ENCODE measurements around the gene ARID1B. TPM values are rescaled to one million over a fixed set of nuclear protein-coding genes. Genes with fewer than 3 reads are reported as not detected.

ARID1B gene
- total and polyA plus RNA-seq, 2 donors = 36.2 to 213 TPM

GRCh38 chr6:157201083-157201482, 423.9 kb downstream of the ARID1B start:
- H3K4me1 ChIP-seq (ENCODE audit: insufficient read depth) = no peaks in the 10 kb centered on the region
- peaks cover 3% of the 10 kb centered on the region for H3K36me3 ChIP-seq (ENCODE audit: insufficient read depth)
- no peak overlapping the region for H3K27ac ChIP-seq (ENCODE audit: low read depth)
- WGBS = 95% methylated on average over 17 of the region's 17 CpGs
- H3K4me3 ChIP-seq (ENCODE audit: low read depth, low read length) = no peak overlapping the region
- DNase-seq (ENCODE audit: extremely low spot score) = no peak

GRCh38 chr6:157203312-157203744, 426.1 kb downstream of the ARID1B start:
- Histone ChIP-seq H3K36me3 (ENCODE audit: insufficient read depth) (peaks cover 5% of the 10 kb centered on the region), H3K4me1 (ENCODE audit: insufficient read depth) (no peaks in the 10 kb centered on the region), H3K4me3 (ENCODE audit: low read depth, low read length) (no peak overlapping the region), H3K27ac (ENCODE audit: low read depth) (no peak overlapping the region)
- DNase-seq (ENCODE audit: extremely low spot score) = no peak
- WGBS = 84% methylated on average over 11 of the region's 11 CpGs

GRCh38 chr6:157203764-157204163, 426.6 kb downstream of the ARID1B start:
- no peaks in the 10 kb centered on the region for H3K4me1 ChIP-seq (ENCODE audit: insufficient read depth)
- no peak for DNase-seq (ENCODE audit: extremely low spot score)
- 96% methylated on average over 6 of the region's 6 CpGs for WGBS
- no peak overlapping the region for H3K27ac ChIP-seq (ENCODE audit: low read depth)
- no peak overlapping the region for H3K4me3 ChIP-seq (ENCODE audit: low read depth, low read length)
- peaks cover 5% of the 10 kb centered on the region for H3K36me3 ChIP-seq (ENCODE audit: insufficient read depth)

- Histone ChIP-seq H3K4me1 (ENCODE audit: insufficient read depth) (no peaks in the 10 kb centered on the region), H3K27ac (ENCODE audit: low read depth) (no peak overlapping the region), H3K4me3 (ENCODE audit: low read depth, low read length) (no peak overlapping the region), H3K36me3 (ENCODE audit: insufficient read depth) (peaks cover 5% of the 10 kb centered on the region)
- 82% methylated on average over 11 of the region's 11 CpGs for WGBS
- no peak for DNase-seq (ENCODE audit: extremely low spot score)
Measured at GRCh38 chr6:157205473-157206358, 428.5 kb downstream of the ARID1B start.

- H3K27ac ChIP-seq (ENCODE audit: low read depth) = no peak overlapping the region
- no peak for DNase-seq (ENCODE audit: extremely low spot score)
- H3K36me3 ChIP-seq (ENCODE audit: insufficient read depth) = peaks cover 5% of the 10 kb centered on the region
- 95% methylated on average over 23 of the region's 23 CpGs for WGBS
- no peak overlapping the region for H3K4me3 ChIP-seq (ENCODE audit: low read depth, low read length)
- no peaks in the 10 kb centered on the region for H3K4me1 ChIP-seq (ENCODE audit: insufficient read depth)
Measured at GRCh38 chr6:157206359-157206815, 429.2 kb downstream of the ARID1B start.

GRCh38 chr6:157207521-157208076, 430.4 kb downstream of the ARID1B start:
- no peak overlapping the region for H3K4me3 ChIP-seq (ENCODE audit: low read depth, low read length)
- 96% methylated on average over 15 of the region's 15 CpGs for WGBS
- H3K4me1 ChIP-seq (ENCODE audit: insufficient read depth) = no peaks in the 10 kb centered on the region
- H3K36me3 ChIP-seq (ENCODE audit: insufficient read depth) = peaks cover 5% of the 10 kb centered on the region
- DNase-seq (ENCODE audit: extremely low spot score) = no peak
- H3K27ac ChIP-seq (ENCODE audit: low read depth) = no peak overlapping the region

GRCh38 chr6:157209865-157210530, 432.8 kb downstream of the ARID1B start:
- Histone ChIP-seq H3K4me1 (ENCODE audit: insufficient read depth) (no peaks in the 10 kb centered on the region), H3K4me3 (ENCODE audit: low read depth, low read length) (no peak overlapping the region), H3K27ac (ENCODE audit: low read depth) (no peak overlapping the region), H3K36me3 (ENCODE audit: insufficient read depth) (peaks cover 5% of the 10 kb centered on the region)
- 91% methylated on average over 10 of the region's 10 CpGs for WGBS
- no peak for DNase-seq (ENCODE audit: extremely low spot score)

- Histone ChIP-seq H3K36me3 (ENCODE audit: insufficient read depth) (peaks cover 5% of the 10 kb centered on the region), H3K27ac (ENCODE audit: low read depth) (no peak overlapping the region), H3K4me1 (ENCODE audit: insufficient read depth) (no peaks in the 10 kb centered on the region), H3K4me3 (ENCODE audit: low read depth, low read length) (no peak overlapping the region)
- no peak for DNase-seq (ENCODE audit: extremely low spot score)
- WGBS = 99% methylated on average over 3 of the region's 3 CpGs
Measured at GRCh38 chr6:157210954-157211353, 433.8 kb downstream of the ARID1B start.

GRCh38 chr6:157211603-157212455, 434.7 kb downstream of the ARID1B start:
- WGBS = 82% methylated on average over 11 of the region's 11 CpGs
- no peak for DNase-seq (ENCODE audit: extremely low spot score)
- no peak overlapping the region for H3K4me3 ChIP-seq (ENCODE audit: low read depth, low read length)
- no peaks in the 10 kb centered on the region for H3K36me3 ChIP-seq (ENCODE audit: insufficient read depth)
- H3K27ac ChIP-seq (ENCODE audit: low read depth) = no peak overlapping the region
- H3K4me1 ChIP-seq (ENCODE audit: insufficient read depth) = no peaks in the 10 kb centered on the region

- H3K4me1 ChIP-seq (ENCODE audit: insufficient read depth) = no peaks in the 10 kb centered on the region
- 85% methylated on average over 9 of the region's 9 CpGs for WGBS
- H3K27ac ChIP-seq (ENCODE audit: low read depth) = no peak overlapping the region
- H3K4me3 ChIP-seq (ENCODE audit: low read depth, low read length) = no peak overlapping the region
- no peak for DNase-seq (ENCODE audit: extremely low spot score)
- no peaks in the 10 kb centered on the region for H3K36me3 ChIP-seq (ENCODE audit: insufficient read depth)
Measured at GRCh38 chr6:157213426-157213825, 436.2 kb downstream of the ARID1B start.

- no peaks in the 10 kb centered on the region for H3K4me1 ChIP-seq (ENCODE audit: insufficient read depth)
- H3K27ac ChIP-seq (ENCODE audit: low read depth) = no peak overlapping the region
- no peak for DNase-seq (ENCODE audit: extremely low spot score)
- no peaks in the 10 kb centered on the region for H3K36me3 ChIP-seq (ENCODE audit: insufficient read depth)
- H3K4me3 ChIP-seq (ENCODE audit: low read depth, low read length) = no peak overlapping the region
- 86% methylated on average over 10 of the region's 10 CpGs for WGBS
Measured at GRCh38 chr6:157213907-157214565, 436.9 kb downstream of the ARID1B start.

GRCh38 chr6:157215717-157216116, 438.5 kb downstream of the ARID1B start:
- DNase-seq (ENCODE audit: extremely low spot score) = no peak
- Histone ChIP-seq H3K36me3 (ENCODE audit: insufficient read depth) (no peaks in the 10 kb centered on the region), H3K4me1 (ENCODE audit: insufficient read depth) (no peaks in the 10 kb centered on the region), H3K4me3 (ENCODE audit: low read depth, low read length) (no peak overlapping the region), H3K27ac (ENCODE audit: low read depth) (no peak overlapping the region)
- 87% methylated on average over 2 of the region's 2 CpGs for WGBS

- no peak for DNase-seq (ENCODE audit: extremely low spot score)
- 90% methylated on average over 5 of the region's 5 CpGs for WGBS
- H3K4me3 ChIP-seq (ENCODE audit: low read depth, low read length) = no peak overlapping the region
- no peaks in the 10 kb centered on the region for H3K4me1 ChIP-seq (ENCODE audit: insufficient read depth)
- H3K27ac ChIP-seq (ENCODE audit: low read depth) = no peak overlapping the region
- no peaks in the 10 kb centered on the region for H3K36me3 ChIP-seq (ENCODE audit: insufficient read depth)
Measured at GRCh38 chr6:157216570-157216969, 439.4 kb downstream of the ARID1B start.

Measured in urinary bladder (tissue), 4 donors.